Breast epithelium (tissue), 3 donors: ENCODE data around the gene TNNT2.

Experiments used
- CTCF ChIP-seq, 3 donors: fragments of 450-650 bp; IDR thresholded peaks; one replicate each; pipeline ENCODE4 v1.5.1; 2016 to 2017; ENCODE audit warnings: antibody characterized with exemption in 3 of 3, mild to moderate bottlenecking in 3 of 3, moderate library complexity in 3 of 3
- POLR2AphosphoS5 ChIP-seq, 3 donors: sonication (generic); formaldehyde crosslinking; IDR thresholded peaks; one replicate each; pipeline ENCODE4 v1.6.1; 2017; ENCODE audit warnings: antibody characterized with exemption in 3 of 3

GRCh38 chr1:201421041-201421440 is 43.6 kb upstream of the TNNT2 start:
- TF ChIP-seq CTCF (IDR thresholded peaks at IDR 0.05) = no peak
- no peak for TF ChIP-seq POLR2AphosphoS5 (IDR thresholded peaks at IDR 0.05)
